CD14-positive monocyte (primary cell): ENCODE measurements around the gene NXPH2. TPM values are rescaled to one million over a fixed set of nuclear protein-coding genes. Genes with fewer than 3 reads are reported as not detected.
A peak's percentile ranks its signal among the peaks of the same experiment; 100 is the strongest.

Experiments used
- DNase-seq, 3 donors: peaks; one replicate each; pipeline ENCODE4 v3.0.0-alpha.2; 2011 to 2022
- H2AFZ ChIP-seq: 2 replicates; pipeline ENCODE4 v1.6.0; 2012; ENCODE audit warnings: mild to moderate bottlenecking, low read depth, low read length, inconsistent platforms; ENCODE audit not compliant: insufficient read depth, poor library complexity, severe bottlenecking
- H3K27ac ChIP-seq, 2 donors: 1 replicate in 1 of 2; 2 replicates in 1 of 2; pipeline ENCODE4 v1.5.1; 2012 to 2013; ENCODE audit warnings: low read length in 2 of 2, control low read depth in 1 of 2, inconsistent platforms in 1 of 2, low read depth in 1 of 2, mild to moderate bottlenecking in 1 of 2
- H3K27me3 ChIP-seq, 2 donors: one replicate each; pipeline versions ENCODE4 v1.6.0 to v1.6.1; 2011 to 2013; ENCODE audit warnings: low read length in 2 of 2; ENCODE audit not compliant: control insufficient read depth in 2 of 2, insufficient read depth in 2 of 2
- H3K36me3 ChIP-seq, 2 donors: replicated peaks in 1 of 2; 1 replicate in 1 of 2; 2 replicates in 1 of 2; pipeline versions ENCODE4 v1.5.1 to v1.6.1; 2012 to 2013; ENCODE audit warnings: low read length in 2 of 2, control low read depth in 1 of 2, inconsistent platforms in 1 of 2, mild to moderate bottlenecking in 1 of 2; ENCODE audit not compliant: insufficient read depth in 2 of 2, control insufficient read depth in 1 of 2
- H3K4me1 ChIP-seq, 2 donors: 1 replicate in 1 of 2; 2 replicates in 1 of 2; pipeline versions ENCODE4 v1.5.1 to v1.6.1; 2012 to 2013; ENCODE audit warnings: low read length in 2 of 2, control low read depth in 1 of 2, inconsistent platforms in 1 of 2, mild to moderate bottlenecking in 1 of 2, moderate library complexity in 1 of 2; ENCODE audit not compliant: insufficient read depth in 2 of 2, control insufficient read depth in 1 of 2
- H3K4me2 ChIP-seq: replicated peaks from 2 replicates; pipeline ENCODE3; 2012; ENCODE audit warnings: low read length, moderate library complexity, mild to moderate bottlenecking; ENCODE audit not compliant: poor library complexity, severe bottlenecking; ENCODE audit errors: extremely low read depth
- H3K4me3 ChIP-seq, 3 experiments: fragments of 200-600 bp in 1 of 3; sonication (generic) in 1 of 3; replicated peaks in 1 of 3; 1 replicate in 2 of 3; 2 replicates in 1 of 3; pipeline ENCODE4 v1.5.1; 2011 to 2013; ENCODE audit warnings: low read length in 3 of 3, mild to moderate bottlenecking in 3 of 3, control low read depth in 2 of 3, low read depth in 2 of 3, inconsistent platforms in 1 of 3, moderate library complexity in 1 of 3
- H3K79me2 ChIP-seq: 2 replicates; pipeline ENCODE4 v1.6.0; 2012; ENCODE audit warnings: mild to moderate bottlenecking, control low read depth, inconsistent platforms, low read length, moderate library complexity; ENCODE audit not compliant: insufficient read depth
- H3K9ac ChIP-seq: 2 replicates; pipeline ENCODE4 v1.6.0; 2017; ENCODE audit warnings: low read length, mild to moderate bottlenecking; ENCODE audit not compliant: insufficient read depth, poor library complexity, severe bottlenecking
- H3K9me3 ChIP-seq, 2 donors: replicated peaks in 1 of 2; 1 replicate in 1 of 2; 2 replicates in 1 of 2; pipeline versions ENCODE4 v1.5.1 to v1.6.1; 2012 to 2013; ENCODE audit warnings: low read length in 2 of 2, control low read depth in 1 of 2; ENCODE audit not compliant: control insufficient read depth in 1 of 2, insufficient read depth in 1 of 2
- H4K20me1 ChIP-seq: 2 replicates; pipeline ENCODE4 v1.6.0; 2012; ENCODE audit warnings: mild to moderate bottlenecking, low read length, control low read depth, moderate library complexity; ENCODE audit not compliant: insufficient read depth
- H3K27ac Mint-ChIP-seq, 7 donors: one replicate each; pipeline ENCODE4 v1.8.0; 2020; ENCODE audit warnings: mild to moderate bottlenecking in 7 of 7, mixed read lengths in 7 of 7, moderate library complexity in 6 of 7, inconsistent platforms in 2 of 7
- H3K27me3 Mint-ChIP-seq, 3 donors: one replicate each; pipeline ENCODE4 v1.8.0; 2021 to 2022; ENCODE audit warnings: low read depth in 3 of 3, mild to moderate bottlenecking in 3 of 3, mixed read lengths in 3 of 3, moderate library complexity in 3 of 3, inconsistent platforms in 1 of 3
- H3K36me3 Mint-ChIP-seq, 2 donors: one replicate each; pipeline ENCODE4 v1.8.0; 2020; ENCODE audit warnings: mixed read lengths in 2 of 2, inconsistent platforms in 1 of 2, mild to moderate bottlenecking in 1 of 2
- H3K4me1 Mint-ChIP-seq: one replicate; pipeline ENCODE4 v1.8.0; 2020; ENCODE audit warnings: mild to moderate bottlenecking, mixed read lengths
- H3K4me3 Mint-ChIP-seq, 2 donors: one replicate each; pipeline ENCODE4 v1.8.0; 2020; ENCODE audit warnings: mild to moderate bottlenecking in 2 of 2, mixed read lengths in 2 of 2, moderate library complexity in 1 of 2
- H3K9me3 Mint-ChIP-seq, 7 donors: one replicate each; pipeline ENCODE4 v1.8.0; 2020 to 2022; ENCODE audit warnings: mixed read lengths in 7 of 7, mild to moderate bottlenecking in 6 of 7, moderate library complexity in 6 of 7, inconsistent platforms in 2 of 7
- WGBS: methylation state at CpG from one replicate; pipeline ENCODE4 v1.1.5; 2013; ENCODE audit warnings: missing lambda C conversion rate; ENCODE audit not compliant: insufficient coverage; 5-methylcytosine and 5-hydroxymethylcytosine counted together
- intact Hi-C, 2 donors: fragments of 100-400 bp; cut with micrococcal nuclease; formaldehyde crosslinking; loops; one replicate each; pipeline versions ENCODE4 v1.15.0 to v1.15.1; 2023
- polyA plus RNA-seq, 3 donors: library from polyadenylated mRNA; depleted of rRNA in 1 of 3; unstranded in 2 of 3; stranded (reverse) in 1 of 3; fragments of 300-500 nt in 2 of 3; fragments of >200 nt in 1 of 3; fragmentation: Illumina TruSeq in 2 of 3; gene quantifications; 1 replicate in 2 of 3; 2 replicates in 1 of 3; pipeline ENCODE4 v1.2.3, GENCODE V29; 2012 to 2021
- TF ChIP-seq, protein P1 (sequence below): fragments of 200-600 bp; IDR thresholded peaks from one replicate; pipeline ENCODE4 v1.8.0; 2022; ENCODE audit warnings: antibody characterized with exemption, mild to moderate bottlenecking

Gene NXPH2
- polyA plus RNA-seq, 3 donors = not detected

DNA sequence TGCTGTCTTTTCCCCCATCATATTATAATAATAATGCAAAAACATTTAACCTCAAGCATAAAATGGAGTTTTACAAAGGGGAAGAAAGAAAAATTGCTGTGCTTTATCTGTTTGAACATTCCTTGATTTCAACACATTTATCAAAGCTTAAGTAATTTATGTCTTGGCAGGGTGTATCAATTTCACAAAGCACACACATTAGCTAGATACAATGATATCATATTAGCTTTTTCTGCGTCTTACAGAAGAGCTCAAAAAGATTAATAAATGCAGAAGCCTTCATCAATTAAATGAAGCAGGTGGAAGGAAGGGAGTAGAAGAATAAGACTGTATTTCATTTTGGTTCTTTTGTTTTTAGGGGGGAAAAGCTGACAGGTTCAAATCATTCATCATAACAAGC is 103.0 kb downstream of the NXPH2 start:
- Histone ChIP-seq H3K4me3 (no peak overlapping the region), H4K20me1 (no peaks in the 10 kb centered on the region), H3K9me3 (no peaks in the 10 kb centered on the region), H2AFZ (no peak overlapping the region), H3K4me1 (no peaks in the 10 kb centered on the region), H3K27ac (no peak overlapping the region), H3K79me2 (no peaks in the 10 kb centered on the region), H3K27me3 (no peaks in the 10 kb centered on the region), H3K4me2 (no peak overlapping the region), H3K9ac (no peak overlapping the region), H3K36me3 (no peaks in the 10 kb centered on the region)
- no CpG with 5 or more reads among the region's 1 CpG for WGBS
- Mint-ChIP-seq H3K4me1 (no peaks in the 10 kb centered on the region), H3K9me3 (peaks cover 0 to 1% (median 0%) of the 10 kb centered on the region in 7 donors), H3K4me3 (no peak overlapping the region), H3K27ac (no peak overlapping the region), H3K27me3 (peaks cover 0 to 2% (median 2%) of the 10 kb centered on the region in 3 donors), H3K36me3 (no peaks in the 10 kb centered on the region)
- no peak for DNase-seq
- intact Hi-C loops = no loop called here
- TF ChIP-seq, protein P1, sequence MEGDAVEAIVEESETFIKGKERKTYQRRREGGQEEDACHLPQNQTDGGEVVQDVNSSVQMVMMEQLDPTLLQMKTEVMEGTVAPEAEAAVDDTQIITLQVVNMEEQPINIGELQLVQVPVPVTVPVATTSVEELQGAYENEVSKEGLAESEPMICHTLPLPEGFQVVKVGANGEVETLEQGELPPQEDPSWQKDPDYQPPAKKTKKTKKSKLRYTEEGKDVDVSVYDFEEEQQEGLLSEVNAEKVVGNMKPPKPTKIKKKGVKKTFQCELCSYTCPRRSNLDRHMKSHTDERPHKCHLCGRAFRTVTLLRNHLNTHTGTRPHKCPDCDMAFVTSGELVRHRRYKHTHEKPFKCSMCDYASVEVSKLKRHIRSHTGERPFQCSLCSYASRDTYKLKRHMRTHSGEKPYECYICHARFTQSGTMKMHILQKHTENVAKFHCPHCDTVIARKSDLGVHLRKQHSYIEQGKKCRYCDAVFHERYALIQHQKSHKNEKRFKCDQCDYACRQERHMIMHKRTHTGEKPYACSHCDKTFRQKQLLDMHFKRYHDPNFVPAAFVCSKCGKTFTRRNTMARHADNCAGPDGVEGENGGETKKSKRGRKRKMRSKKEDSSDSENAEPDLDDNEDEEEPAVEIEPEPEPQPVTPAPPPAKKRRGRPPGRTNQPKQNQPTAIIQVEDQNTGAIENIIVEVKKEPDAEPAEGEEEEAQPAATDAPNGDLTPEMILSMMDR = no peak

- no peaks in the 10 kb centered on the region for H3K79me2 ChIP-seq
Measured at GRCh38 chr2:138676619-138677021, 103.6 kb downstream of the NXPH2 start.

More at GRCh38 chr2:138676619-138677021, 103.6 kb downstream of the NXPH2 start:
- Histone ChIP-seq H3K9ac (no peak overlapping the region), H3K9me3 (no peaks in the 10 kb centered on the region), H3K27me3 (no peaks in the 10 kb centered on the region), H3K4me1 (no peaks in the 10 kb centered on the region), H2AFZ (no peak overlapping the region), H3K4me3 (no peak overlapping the region), H3K4me2 (no peak overlapping the region), H3K27ac (no peak overlapping the region), H4K20me1 (no peaks in the 10 kb centered on the region), H3K36me3 (no peaks in the 10 kb centered on the region)
- TF ChIP-seq, protein P1 = no peak
- Mint-ChIP-seq H3K4me1 (no peaks in the 10 kb centered on the region), H3K27me3 (peaks cover 0 to 2% (median 2%) of the 10 kb centered on the region in 3 donors), H3K27ac (peak overlapping the region in 1 of 7 donors; percentile 7), H3K36me3 (no peaks in the 10 kb centered on the region), H3K9me3 (peaks cover 0 to 1% (median 0%) of the 10 kb centered on the region in 7 donors), H3K4me3 (no peak overlapping the region)
- intact Hi-C loops = no loop called here
- no CpG with 5 or more reads among the region's 2 CpGs for WGBS
- no peak for DNase-seq
